Natural killer cell treated with Interleukin-12 subunit alpha and Interleukin-12 subunit beta and Interleukin-15 and Interleukin-18, amount 100 ng/mL, for 72 hours (primary cell): ENCODE data around the gene PCBP4. TPM values are rescaled to one million over a fixed set of nuclear protein-coding genes. Genes with fewer than 3 reads are reported as not detected.
"Not testable (repeated sequence)": the region's sequence is repeated elsewhere in the genome, so short reads cannot be mapped to it uniquely, and the experiment has no call there.

Experiments used
- ATAC-seq, 2 donors: fragments of 150-1000 bp; cut with Tn5 transposase in 1 of 2; sonication (Bioruptor Pico), chemical (Tn5 transposase) in 1 of 2; 2 replicates each; pipeline ENCODE4 v1.10.0; 2021
- DNase-seq: peaks from one replicate; pipeline ENCODE4 v3.0.0; 2022; ENCODE audit warnings: low spot score
- H3K27ac Mint-ChIP-seq, 2 donors: 1 replicate in 1 of 2; 2 replicates in 1 of 2; pipeline ENCODE4 v1.8.0; 2022; ENCODE audit warnings: mixed read lengths in 2 of 2, mild to moderate bottlenecking in 1 of 2, moderate library complexity in 1 of 2
- H3K27me3 Mint-ChIP-seq, 2 donors: 1 replicate in 1 of 2; 2 replicates in 1 of 2; pipeline ENCODE4 v1.8.0; 2022; ENCODE audit warnings: mixed read lengths in 2 of 2
- H3K36me3 Mint-ChIP-seq: one replicate; pipeline ENCODE4 v1.8.0; 2022; ENCODE audit warnings: mixed read lengths
- H3K4me1 Mint-ChIP-seq, 2 donors: 1 replicate in 1 of 2; 2 replicates in 1 of 2; pipeline ENCODE4 v1.8.0; 2022; ENCODE audit warnings: low read depth in 2 of 2, mixed read lengths in 2 of 2, mild to moderate bottlenecking in 1 of 2
- H3K4me3 Mint-ChIP-seq: one replicate; pipeline ENCODE4 v1.8.0; 2022; ENCODE audit warnings: mixed read lengths
- H3K9me3 Mint-ChIP-seq: 2 replicates; pipeline ENCODE4 v1.8.0; 2022; ENCODE audit warnings: mixed read lengths
- total RNA-seq, 2 donors: library from RNA; stranded (reverse); gene quantifications; one replicate each; pipeline ENCODE4 v1.2.3, GENCODE V29; 2022

The PCBP4 gene
- total RNA-seq, 2 donors from 2014 or later, result 7.9 to 8.4 TPM

DNA sequence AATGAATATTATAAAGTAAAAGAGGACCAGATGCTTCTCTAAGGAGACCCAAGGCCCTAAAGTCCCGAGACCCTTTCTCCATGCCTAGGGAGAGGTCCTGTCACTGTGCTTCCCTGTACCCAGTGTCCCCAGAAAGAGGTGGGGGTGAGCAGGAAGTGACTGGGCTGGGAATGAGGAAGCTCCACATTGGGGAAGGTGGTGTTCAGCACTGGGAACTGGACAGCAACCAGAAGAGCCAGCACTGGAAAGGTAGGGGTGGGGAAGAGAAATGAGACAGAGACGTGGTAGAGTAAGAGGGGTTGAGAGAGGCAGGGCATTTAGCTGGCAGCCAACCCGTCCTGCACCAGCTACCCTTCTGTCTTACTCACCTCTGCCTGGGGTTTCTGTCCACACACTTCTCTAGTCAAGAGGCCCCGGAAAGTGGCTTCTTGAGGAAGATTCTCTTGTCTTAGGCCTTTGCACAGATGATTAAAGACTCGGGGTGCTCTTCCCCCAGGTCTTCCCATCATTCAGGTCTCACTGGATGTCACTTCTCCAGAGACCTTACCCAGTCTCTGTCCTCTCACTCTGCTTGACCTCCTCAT lies 37.7 kb downstream of the PCBP4 start:
- DNase-seq, result no peak
- no peak for ATAC-seq
- Mint-ChIP-seq H3K27me3 (no peaks in the 10 kb centered on the region), H3K4me1 (no peaks in the 10 kb centered on the region), H3K36me3 (no peaks in the 10 kb centered on the region), H3K9me3 (no peaks in the 10 kb centered on the region), H3K27ac (no peak overlapping the region), H3K4me3 (no peak overlapping the region)

DNA sequence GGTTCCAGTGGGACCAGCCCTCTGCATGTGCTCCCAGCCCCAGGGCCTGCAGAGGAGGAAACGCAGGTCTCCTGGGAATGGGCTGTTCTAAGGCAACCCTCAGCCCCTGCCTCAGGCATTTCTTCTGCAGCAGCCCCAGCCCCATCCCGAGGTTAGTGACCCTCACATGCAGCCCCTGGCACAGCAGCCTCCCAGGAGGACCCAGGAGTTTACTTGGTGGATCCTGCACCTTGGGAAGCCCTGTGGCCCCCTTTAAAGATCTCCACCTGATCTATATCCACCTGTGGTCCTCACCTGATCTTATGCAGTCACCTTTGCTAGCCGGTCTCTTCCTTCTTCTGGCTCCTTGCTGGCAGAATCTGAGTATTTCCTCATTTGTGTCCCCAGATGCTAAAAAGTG lies 38.3 kb downstream of the PCBP4 start:
- not testable (repeated sequence) for H3K4me1 Mint-ChIP-seq, H3K9me3 Mint-ChIP-seq, DNase-seq, H3K4me3 Mint-ChIP-seq, ATAC-seq, H3K36me3 Mint-ChIP-seq, H3K27ac Mint-ChIP-seq, H3K27me3 Mint-ChIP-seq

DNA sequence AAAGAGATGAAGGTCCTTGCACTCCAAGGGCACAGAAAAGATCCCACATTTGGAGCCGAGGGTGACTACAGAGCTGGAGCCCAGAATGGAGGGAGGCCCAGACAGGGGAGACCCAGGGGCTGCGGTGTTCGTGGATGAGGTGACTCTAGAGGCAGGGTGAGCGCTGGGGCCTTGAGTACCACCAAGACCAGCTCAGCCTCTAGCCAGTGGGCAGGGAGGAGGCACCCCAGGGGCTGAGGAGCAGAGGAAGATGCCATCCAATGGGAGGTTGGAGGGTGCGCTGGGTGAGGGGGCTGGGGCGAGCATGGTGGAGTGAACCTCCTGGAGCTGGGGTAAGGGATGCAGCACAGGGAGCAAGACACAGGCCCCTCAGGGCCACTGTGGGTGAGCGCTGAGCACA lies 38.8 kb downstream of the PCBP4 start:
- no peaks in the 10 kb centered on the region for H3K27me3 Mint-ChIP-seq
- ATAC-seq (no peak), DNase-seq (no peak)
- H3K4me1 Mint-ChIP-seq, result no peaks in the 10 kb centered on the region
- no peak overlapping the region for H3K27ac Mint-ChIP-seq
- no peaks in the 10 kb centered on the region for H3K36me3 Mint-ChIP-seq
- H3K9me3 Mint-ChIP-seq, result no peaks in the 10 kb centered on the region
- no peak overlapping the region for H3K4me3 Mint-ChIP-seq

DNA sequence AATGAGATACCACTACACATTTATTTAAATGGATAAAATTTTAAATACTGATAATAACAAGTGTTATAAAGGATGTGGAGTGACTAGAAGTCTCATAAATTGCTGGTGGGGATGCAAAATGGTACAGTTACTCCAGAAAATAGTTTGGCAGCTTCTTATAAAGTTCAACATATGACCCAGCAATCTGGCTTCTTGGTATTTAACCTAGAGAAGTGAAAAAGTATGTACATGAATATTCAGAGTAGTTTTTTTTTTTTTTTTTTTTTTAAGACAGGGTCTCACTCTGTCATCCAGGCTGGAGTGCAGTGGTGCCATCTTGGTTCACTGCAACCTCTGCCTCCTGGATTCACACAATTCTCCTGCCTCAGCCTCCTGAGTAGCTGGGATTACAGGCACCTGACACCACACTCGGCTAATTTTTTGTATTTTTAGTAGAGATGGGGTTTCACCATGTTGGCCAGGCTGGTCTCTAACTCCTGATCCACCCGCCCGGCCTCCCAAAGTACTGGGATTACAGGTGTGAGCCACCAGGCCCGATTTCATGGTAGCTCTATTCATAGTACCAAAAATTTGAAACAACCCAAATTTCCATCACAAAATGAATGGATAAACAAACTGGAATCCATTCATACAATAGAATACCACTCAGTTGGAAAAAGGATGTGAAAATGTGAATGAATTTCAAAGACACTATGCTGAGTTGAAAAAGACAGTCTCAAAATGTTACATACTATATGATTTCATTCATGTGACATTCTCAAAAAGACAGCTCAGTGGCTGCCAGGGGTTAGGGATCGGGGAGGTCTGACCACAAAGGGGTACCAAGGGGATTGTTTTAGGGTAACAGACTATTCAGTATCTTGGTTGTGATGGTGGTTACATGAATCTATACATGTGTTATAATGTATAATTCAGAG lies 39.9 kb downstream of the PCBP4 start:
- Mint-ChIP-seq H3K27me3 (peaks cover 1 to 2% of the 10 kb centered on the region in 2 donors), H3K27ac (no peak overlapping the region), H3K4me1 (no peaks in the 10 kb centered on the region), H3K36me3 (no peaks in the 10 kb centered on the region), H3K9me3 (no peaks in the 10 kb centered on the region), H3K4me3 (no peak overlapping the region)
- no peak for DNase-seq
- ATAC-seq, result no peak

DNA sequence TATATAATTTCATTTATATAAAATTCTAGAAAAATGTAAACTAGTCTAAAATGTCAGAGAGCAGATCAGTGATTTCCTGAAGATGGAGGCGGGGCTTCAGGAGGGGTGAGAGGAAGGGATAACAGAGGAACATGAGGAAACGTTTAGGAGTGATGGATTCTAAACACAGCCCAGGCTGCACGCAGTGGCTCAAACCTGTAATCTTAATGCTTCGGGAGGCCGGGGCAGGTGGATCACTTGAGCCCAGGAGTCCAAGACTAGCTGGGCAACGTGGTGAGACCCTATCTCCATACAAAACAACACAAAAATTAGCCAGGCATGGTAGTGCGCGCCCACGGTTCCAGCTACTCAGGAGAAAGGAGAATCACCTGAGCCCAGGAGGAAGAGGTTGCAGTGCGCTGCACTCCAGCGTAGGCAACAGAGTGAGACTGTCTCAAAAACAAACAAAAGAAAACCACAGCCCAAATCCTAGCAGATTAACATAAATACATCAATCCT lies 46.1 kb downstream of the PCBP4 start:
- Mint-ChIP-seq H3K4me3 (no peak overlapping the region), H3K4me1 (no peaks in the 10 kb centered on the region), H3K9me3 (no peaks in the 10 kb centered on the region), H3K36me3 (no peaks in the 10 kb centered on the region), H3K27ac (no peak overlapping the region), H3K27me3 (peaks cover 25 to 29% of the 10 kb centered on the region in 2 donors)
- DNase-seq (no peak), ATAC-seq (no peak)

DNA sequence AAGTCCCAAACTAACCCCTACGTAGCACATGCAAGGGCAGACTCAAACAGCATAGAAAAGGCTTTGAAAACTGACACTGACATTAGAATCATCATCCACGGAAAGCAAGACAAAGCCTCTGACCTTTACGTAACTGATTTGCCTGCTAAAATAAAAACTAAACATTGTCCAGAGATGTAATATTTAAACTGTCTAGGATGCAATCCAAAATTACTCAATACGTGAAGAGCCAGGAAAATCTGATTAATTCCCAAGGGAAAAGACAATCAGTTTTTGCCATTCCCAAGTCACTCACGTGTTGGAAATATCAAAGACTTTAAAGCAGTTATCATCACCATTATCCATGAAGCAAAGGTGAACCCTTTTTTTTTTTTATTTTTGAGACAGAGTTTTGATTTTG lies 50.8 kb downstream of the PCBP4 start:
- H3K4me3 Mint-ChIP-seq, result no peak overlapping the region
- no peaks in the 10 kb centered on the region for H3K9me3 Mint-ChIP-seq
- H3K27ac Mint-ChIP-seq, result no peak overlapping the region
- ATAC-seq (no peak), DNase-seq (no peak)
- no peaks in the 10 kb centered on the region for H3K36me3 Mint-ChIP-seq
- peaks cover 17 to 19% of the 10 kb centered on the region in 2 donors for H3K27me3 Mint-ChIP-seq
- no peaks in the 10 kb centered on the region for H3K4me1 Mint-ChIP-seq

DNA sequence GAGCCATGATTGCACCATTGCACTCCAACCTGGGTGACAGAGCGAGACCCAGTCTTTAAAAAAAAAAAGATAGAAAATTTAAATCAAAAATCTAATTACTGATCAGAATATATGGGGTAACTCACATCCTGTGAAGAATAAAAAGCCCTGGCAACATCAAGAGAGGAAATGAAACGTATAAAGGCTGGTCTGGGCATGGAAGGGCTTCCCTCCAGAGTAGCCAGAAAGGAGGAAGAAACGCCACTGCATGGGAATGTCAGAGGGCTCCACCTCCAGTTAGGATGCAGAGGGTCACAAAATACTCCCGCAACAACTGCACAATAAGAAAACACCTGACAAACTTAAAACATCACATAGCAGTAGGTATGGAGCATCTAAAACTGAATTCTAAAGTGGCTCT lies 59.2 kb downstream of the PCBP4 start:
- Mint-ChIP-seq H3K27ac (no peak overlapping the region), H3K9me3 (no peaks in the 10 kb centered on the region), H3K27me3 (peaks cover 19 to 29% of the 10 kb centered on the region in 2 donors), H3K4me1 (no peaks in the 10 kb centered on the region), H3K36me3 (peaks cover 13% of the 10 kb centered on the region), H3K4me3 (no peak overlapping the region)
- DNase-seq (no peak), ATAC-seq (no peak)

Other genes with a start within 250 kb of the PCBP4 start
- not detected for gene IQCF6, start 188.2 kb downstream of the PCBP4 start, total RNA-seq
- gene IQCF2, start 105.8 kb downstream of the PCBP4 start, total RNA-seq, result not detected
- not detected for gene IQCF5, start 91.9 kb downstream of the PCBP4 start, total RNA-seq
- gene IQCF1, start 64.1 kb downstream of the PCBP4 start, total RNA-seq, result not detected
- 10 to 100 TPM; 46.4 to 78.1 TPM for gene RRP9, start 25.6 kb downstream of the PCBP4 start, total RNA-seq
- 10 to 100 TPM in 1 of 2 donors, 1 to 10 TPM in 1; 3.7 to 11.9 TPM for gene PARP3, start 25.1 kb downstream of the PCBP4 start, total RNA-seq
- not detected for gene GPR62, start 12.1 kb downstream of the PCBP4 start, total RNA-seq
- gene ABHD14B, start 6.6 kb upstream of the PCBP4 start, total RNA-seq, result 10 to 100 TPM; 28.0 to 33.2 TPM
- 10 to 100 TPM in 1 of 2 donors, 1 to 10 TPM in 1; 8.7 to 13.1 TPM for gene ABHD14A, start 7.6 kb upstream of the PCBP4 start, total RNA-seq
- 10 to 100 TPM; 22.4 to 42.6 TPM for gene ACY1, start 16.1 kb upstream of the PCBP4 start, total RNA-seq
- 100 to 1,000 TPM; 598 to 910 TPM for gene RPL29, start 28.4 kb upstream of the PCBP4 start, total RNA-seq
- gene DUSP7, start 89.1 kb upstream of the PCBP4 start, total RNA-seq, result 10 to 100 TPM; 19.4 to 31.0 TPM
- 10 to 100 TPM; 14.9 to 35.3 TPM for gene POC1A, start 187.0 kb upstream of the PCBP4 start, total RNA-seq
- 100 to 1,000 TPM in 1 of 2 donors, 10 to 100 TPM in 1; 93.6 to 121 TPM for gene ALAS1, start 230.7 kb upstream of the PCBP4 start, total RNA-seq